HPDE6-E6E7 (cell line): ENCODE measurements around the gene CBX2.
A peak's percentile ranks its signal among the peaks of the same experiment; 100 is the strongest.

Source experiments
- DNase-seq: peaks from one replicate; pipeline ENCODE4 v3.0.0; 2011; ENCODE audit warnings: missing footprints; ENCODE audit errors: extremely low spot score

CBX2 gene

DNA sequence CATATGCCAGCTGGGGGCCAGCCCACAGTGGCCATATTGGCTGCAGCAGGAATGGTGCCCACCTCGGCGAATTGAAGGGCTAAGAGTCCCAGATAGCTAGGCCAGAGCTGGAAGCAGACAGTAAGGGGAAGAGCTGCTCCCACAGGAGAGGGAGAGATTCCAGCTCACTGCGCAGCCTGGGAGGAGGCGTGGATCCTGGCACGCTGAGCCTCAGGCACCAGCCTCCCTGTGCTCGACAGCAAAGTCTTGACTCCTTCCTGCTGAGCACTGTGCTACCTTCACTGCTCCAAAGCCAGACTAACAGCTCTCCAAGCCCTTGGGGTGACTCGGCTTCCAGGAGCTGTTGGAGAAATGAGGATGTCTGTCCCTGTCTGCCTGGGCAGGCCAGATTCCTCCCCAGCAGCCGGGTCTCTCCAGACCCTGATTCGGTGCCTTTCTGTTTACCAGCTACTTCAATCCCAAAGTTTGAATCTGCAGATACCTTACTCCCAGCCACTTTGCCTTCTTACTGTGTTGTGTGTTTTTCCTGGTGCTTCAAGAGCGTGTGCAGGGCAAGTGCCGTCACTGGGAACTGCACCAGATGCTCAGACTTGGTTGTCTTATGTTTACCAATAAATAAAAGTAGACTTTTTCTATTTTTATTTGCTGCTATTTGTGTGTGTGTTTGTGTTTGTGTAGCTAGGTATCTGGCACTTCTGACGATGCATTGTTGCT, 9.1 kb downstream of the CBX2 start:
- DNase-seq = no peak

DNA sequence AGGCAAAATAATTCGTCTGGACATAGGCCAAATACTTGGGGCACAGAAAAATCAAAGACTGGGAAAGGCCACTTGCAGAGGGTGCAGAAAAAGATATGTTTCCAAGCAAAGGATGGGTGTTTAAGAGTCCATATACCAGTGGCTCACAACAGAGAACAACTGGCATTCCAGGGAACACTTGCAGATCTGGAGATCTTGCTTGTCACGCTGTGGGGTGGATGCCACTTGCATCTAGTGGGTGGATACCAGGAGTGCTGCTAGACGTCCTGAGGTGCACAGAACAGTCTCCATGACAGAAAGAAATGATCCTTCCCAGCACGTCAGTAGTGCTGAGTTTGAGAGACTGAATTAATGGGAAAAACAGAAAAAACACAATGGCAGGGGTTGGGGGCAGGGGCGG, 10.5 kb downstream of the CBX2 start:
- no peak for DNase-seq

DNA sequence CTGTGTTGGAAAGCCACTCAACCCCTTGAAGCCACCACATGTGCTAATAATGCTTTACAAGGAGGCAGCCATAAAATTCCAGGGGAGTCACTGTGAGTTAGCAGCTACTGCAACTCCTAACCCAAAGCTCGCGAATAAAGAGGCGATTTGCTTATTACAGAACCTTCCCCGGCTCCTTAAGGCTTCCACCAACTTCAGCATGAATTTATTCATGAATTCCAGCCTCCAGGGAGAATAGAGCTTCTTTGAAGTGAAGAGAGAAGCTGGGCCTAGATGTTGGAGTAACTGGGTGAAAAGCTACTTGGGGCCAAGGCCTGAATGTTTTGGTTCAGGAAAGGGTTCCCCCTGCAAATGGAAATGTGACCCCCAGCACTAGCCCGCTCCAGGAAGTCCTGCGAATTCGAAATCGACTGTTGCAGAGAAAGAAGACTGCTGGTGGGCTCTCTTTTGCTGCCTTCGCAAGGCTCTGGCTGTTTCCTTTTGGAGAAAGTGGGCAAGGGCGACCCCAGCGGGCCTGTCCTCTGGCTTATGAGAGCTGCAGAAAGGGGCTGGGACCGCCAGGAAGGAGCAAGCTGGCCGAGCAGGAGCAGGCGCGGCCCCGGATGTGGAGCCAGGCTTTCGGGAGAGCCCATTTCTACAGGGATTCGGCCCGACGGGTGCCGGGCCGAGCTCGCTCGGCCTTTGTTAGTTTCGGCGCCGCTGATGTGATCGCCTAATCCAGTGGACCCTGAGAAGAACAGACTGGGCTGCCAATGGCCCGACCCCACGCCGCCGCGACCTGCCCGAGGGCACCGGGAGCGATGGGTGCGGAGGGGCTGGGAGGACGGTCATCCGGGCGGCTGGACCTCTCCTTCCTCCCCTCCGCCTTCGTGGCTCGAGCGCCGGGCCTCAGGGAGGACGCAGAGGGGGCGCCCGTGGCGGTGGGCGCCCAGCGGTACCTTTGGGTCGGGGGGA, 11.3 kb downstream of the CBX2 start:
- no peak for DNase-seq

- no peak for DNase-seq
Observed at GRCh38 chr17:79789943-79790804, 12.2 kb downstream of the CBX2 start.

DNA sequence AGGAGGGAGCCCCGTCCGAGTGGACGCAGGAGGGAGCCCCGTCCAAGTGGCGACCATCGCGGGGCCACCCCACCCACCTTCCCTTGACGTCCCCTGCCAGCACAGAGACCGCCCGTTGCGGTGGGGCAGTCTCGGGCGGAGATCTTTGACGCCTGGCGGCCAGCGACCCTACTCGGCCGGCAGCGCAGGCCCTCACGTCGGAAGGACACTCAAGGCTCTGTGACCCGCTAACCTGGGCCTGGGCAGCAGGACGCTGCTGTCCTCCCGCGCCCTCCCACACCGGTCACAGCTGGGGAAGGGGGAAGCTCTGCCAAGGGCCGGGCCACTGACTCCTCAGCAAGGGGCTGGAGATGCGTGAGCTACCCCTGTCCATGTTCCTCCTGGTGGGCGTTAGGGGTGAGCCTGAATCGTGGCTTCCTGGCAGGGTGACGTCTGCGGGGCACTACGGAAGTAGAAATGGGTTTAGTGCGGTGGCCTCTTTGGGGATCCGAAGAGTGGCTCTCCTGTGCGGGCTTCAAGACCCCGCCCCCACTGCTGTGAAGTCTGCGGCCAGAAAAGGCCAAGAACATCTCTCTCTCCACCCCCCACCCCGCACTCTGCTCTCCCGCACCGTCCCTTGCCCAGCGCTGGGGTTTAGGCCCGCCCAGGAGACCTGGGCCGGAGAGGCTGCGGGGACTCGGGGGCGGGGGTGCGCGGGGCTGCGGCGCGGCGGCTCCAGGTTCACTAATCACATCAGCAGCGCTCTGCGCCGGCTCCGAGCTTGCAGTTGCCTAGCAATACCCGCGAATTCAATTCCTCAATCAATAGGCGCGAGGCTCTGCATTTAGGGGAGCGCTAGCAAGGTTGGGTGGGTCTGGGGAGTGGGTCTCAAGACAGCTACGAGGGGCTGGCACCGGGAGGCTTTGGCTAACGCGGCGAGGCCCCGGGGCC, 13.1 kb downstream of the CBX2 start:
- DNase-seq = no peak

GRCh38 chr17:79791735-79792161, 13.8 kb downstream of the CBX2 start:
- no peak for DNase-seq

DNA sequence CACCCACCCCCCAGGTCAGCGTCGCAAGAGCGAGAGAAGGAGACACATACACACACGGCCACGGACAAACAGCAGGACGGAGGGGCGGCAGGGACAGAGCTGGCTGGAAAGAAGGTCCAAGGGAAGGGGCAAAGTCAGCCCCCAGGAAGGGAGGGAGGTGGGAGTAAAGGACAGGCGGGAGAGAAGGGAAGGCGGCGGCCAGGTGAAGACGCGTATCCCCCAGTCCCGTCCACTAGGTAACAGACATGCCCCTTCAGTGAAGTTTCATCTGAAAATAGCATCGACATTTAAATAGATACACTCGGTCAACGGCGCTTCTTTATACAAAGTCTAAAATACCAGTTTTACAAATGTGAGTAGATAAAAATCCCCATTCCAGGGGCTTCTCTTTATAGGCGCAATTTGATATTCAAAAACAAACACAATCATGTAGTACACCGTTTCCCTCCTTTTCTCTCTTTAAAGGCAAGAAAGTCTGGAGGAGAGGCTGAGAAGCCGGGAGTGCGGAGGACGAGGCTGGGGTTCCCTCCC, 14.5 kb downstream of the CBX2 start:
- no peak for DNase-seq

DNA sequence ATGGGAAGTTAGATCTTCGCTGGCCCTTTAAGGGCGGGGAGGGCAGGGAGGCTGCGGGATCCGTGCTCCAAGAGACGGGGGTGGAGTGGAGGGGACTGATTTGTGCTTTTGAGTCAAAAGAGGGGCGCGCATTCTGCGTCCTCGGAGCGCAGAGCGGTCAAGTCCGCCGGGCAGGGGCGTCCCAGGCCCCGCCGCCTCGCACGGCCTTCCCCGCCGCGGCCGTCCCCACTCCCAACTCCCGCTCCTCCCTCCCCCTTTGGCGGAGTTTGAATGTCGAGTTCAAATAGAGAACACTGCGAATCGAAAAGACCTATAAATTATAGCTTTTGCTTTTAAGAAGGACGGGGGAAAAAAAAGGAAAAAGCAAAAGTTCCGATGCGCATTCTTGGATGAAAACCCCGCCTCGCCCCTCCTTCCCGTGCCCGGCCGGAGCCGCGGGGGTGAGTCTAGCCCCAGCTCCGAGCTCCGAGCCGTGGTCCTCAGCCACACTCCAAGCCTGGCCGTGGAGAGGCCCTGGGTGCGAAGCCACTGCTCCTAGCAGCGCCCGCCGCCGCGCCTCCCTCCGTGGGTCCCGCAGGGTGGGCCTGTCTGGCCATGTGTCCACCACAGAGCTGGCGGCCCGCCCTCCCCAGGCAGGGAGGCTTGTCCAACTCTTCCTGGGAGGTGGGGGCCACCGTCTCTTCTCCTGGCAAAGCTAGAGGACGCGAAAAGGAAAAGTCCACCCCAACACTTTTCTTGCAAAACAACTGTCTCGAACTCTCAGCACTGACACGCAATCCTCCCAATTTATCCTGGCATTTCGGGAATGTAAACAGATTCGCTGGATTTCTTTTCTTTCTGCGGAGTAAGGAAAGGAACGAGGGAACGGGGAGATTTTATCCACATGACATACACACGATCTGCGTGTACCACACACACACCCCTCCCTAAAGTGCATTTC, 15.3 kb downstream of the CBX2 start:
- no peak for DNase-seq

GRCh38 chr17:79793924-79794304, 16.0 kb downstream of the CBX2 start:
- no peak for DNase-seq

DNA sequence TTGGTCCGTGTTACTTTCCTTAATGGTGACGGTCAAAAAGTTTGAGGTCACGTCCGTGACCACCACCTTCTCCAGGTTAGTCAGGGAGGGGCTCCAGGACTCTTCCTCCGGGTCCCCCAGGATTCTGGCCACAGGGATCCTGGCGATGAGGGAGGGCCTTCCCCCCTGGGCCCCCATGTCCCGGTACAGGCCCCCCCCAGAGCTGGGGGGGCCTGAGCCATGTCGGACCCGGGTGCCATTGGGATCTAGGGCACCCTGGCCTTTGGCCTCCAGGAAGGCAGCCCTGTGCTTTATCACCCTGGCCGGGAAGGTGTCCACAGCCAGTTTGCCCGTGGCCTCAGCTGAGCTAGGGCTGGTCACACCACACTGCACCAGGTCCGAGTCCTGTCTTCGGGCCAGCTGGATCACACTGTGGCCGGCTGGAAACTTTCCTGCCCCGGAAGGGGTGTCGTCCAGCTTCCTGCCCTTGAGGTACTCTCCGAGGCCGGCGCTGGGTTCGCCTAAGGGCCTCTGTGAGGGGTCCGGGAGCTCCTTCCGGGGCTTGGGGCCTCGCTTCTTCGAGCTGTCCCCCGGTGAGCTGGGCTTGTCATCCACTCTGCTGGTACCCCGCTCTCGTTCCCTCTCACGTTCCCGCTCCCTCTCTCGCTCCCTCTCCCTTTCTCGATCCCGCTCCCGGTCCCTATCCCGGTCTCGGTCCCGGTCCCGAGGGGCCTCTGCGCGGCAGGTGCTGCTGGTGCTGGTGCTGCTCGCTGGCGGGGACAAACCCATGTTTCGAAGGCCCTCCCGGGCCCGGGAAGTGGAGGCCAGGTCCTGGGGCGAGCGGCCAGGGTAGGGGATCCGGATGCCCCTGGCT, 16.9 kb downstream of the CBX2 start:
- no peak for DNase-seq

DNA sequence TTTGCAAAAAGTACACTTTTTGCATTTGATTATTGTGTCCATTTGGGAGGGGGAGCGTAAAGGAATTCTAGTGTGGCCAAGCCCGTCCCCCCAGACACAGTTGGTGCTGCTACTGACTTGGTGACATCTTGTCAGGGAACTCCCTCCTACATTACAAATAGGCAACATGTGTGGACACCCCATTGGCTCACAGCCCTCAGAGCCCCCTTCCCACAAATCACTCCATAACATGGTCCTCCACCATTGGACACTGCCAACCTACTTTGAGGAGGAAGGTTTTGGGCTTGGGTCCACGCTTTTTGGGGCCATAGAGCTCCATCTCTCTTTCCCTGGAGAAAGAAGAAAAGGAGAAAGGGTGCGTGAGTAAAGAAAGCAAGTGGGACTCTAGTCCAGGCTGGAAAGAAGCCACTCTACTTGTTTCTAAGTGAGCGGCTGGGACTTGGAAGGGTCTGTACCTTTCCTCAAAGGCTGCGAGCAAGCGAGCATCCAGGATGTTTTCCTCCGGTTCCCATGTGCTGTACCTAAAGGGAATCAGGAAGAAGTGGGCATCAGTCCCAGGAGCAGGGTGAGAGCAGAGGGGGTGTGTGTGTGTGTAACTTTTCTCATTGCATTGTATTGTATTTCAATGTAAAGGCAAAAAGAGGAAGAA, 18.0 kb downstream of the CBX2 start:
- no peak for DNase-seq

- no peak for DNase-seq
Observed at GRCh38 chr17:79796444-79796762, 18.5 kb downstream of the CBX2 start.

GRCh38 chr17:79796763-79797491, 19.0 kb downstream of the CBX2 start, which contains the start of gene CBX8:
CBX8 (minus strand) TSS chr17:79797077; CDS start chr17:79796998, 79 bp downstream.
- peak; percentile 99 for DNase-seq

DNA sequence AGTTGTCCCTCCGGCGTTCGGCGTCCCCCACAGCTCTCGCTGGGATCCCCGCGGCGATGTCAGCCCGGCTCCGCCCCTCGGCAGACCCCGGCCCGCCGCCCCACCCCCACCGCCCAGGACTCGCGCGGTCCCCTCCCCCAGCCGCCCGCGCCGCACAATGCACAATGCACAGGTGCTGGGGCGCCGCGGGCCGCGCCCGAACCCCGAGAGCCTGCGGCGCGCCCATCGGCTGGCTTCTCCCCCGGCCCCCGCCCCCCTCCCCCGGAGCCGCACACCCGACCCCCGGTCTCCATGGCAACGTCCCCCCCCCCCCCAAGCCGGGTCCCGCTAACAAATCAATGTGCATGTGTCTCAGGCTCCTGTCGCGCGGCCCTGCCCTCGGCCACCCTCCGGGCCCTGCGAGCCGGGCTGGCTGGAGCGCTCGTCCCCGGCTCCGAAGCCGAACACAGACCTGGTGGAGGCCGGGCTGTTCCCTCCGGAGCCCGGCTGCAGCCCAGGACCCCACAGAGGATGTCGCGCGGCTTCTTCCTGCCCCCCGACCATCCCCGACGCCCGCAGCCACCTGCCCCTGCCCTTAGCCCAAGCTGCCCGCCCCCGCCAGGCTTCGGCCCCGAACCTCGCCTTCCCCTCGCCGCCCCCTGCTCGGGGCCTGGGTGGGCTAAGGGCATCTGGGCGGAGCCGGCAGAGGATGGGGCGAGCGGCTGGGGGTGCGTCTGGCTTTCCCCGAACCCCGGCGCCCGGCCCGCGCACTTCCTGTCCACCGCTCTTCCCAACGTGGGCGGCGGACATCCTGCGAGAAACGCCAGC, 19.7 kb downstream of the CBX2 start:
- DNase-seq = no peak

DNA sequence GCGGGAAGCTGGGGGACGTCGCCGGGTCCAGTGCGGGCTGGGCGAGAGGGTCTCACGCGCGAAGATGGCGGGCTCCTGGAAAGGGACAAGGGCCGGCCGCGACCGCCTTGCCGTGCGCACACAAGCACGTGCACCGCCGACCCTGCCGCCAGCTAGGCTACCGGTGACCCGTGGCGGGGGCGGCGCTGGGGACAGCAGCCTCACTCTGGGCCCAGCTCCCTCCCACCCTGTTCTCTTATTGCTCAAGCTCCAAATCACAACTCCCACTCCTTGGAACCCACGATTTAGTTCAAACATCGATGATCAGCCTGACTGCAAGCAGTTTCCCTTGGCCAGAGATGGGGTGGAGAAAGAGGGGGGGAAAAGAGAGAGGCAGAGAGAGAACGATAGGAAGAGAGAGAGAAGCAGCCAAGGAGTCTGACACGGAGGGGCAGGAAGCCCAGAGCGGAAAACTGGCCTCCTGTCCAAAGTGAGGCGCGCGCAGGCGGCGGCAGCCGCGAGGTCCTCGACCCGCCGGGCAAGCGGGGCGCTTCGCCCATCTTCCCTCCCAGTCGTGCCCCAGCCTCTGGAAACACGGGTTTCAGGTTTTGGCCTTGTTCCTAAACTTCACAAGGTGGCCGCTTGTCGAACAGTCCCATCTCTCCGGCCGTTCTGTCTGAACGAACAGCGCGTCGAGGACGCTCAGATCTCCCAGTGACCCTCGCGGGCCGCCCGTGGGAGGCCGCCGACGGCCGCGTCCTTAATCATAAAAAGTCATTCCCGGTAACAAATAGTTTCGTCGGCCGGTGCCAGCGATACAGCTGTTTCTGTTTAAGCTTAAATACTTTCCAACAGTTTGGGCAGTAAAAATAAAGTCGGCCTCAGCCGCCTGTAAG, 20.6 kb downstream of the CBX2 start:
- DNase-seq = no peak

GRCh38 chr17:79799174-79799537, 21.2 kb downstream of the CBX2 start:
- no peak for DNase-seq
